Measurements from ENCODE around the gene ANKZF1.
A peak's percentile ranks its signal among the peaks of the same experiment; 100 is the strongest.
"Not testable (repeated sequence)": the region's sequence is repeated elsewhere in the genome, so short reads cannot be mapped to it uniquely, and the experiment has no call there.

Gene ANKZF1, protein sequence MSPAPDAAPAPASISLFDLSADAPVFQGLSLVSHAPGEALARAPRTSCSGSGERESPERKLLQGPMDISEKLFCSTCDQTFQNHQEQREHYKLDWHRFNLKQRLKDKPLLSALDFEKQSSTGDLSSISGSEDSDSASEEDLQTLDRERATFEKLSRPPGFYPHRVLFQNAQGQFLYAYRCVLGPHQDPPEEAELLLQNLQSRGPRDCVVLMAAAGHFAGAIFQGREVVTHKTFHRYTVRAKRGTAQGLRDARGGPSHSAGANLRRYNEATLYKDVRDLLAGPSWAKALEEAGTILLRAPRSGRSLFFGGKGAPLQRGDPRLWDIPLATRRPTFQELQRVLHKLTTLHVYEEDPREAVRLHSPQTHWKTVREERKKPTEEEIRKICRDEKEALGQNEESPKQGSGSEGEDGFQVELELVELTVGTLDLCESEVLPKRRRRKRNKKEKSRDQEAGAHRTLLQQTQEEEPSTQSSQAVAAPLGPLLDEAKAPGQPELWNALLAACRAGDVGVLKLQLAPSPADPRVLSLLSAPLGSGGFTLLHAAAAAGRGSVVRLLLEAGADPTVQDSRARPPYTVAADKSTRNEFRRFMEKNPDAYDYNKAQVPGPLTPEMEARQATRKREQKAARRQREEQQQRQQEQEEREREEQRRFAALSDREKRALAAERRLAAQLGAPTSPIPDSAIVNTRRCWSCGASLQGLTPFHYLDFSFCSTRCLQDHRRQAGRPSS

GRCh38 chr2:219229305-219230058 lies at the start of gene ANKZF1, which contains the start of gene ATG9A:
TSS of gene ANKZF1 (plus strand) at chr2:219229806. CDS start at chr2:219230258, 452 bp downstream.
TSS of gene ATG9A (minus strand) at chr2:219229636. CDS start at chr2:219228024, 1,612 bp downstream.
- peak; percentile 96 to 98 for DNase-seq (ENCODE audit: low read depth in 1 of 2, low spot score in 1 of 2)
- no peak for TF ChIP-seq JUND (IDR thresholded peaks at IDR 0.05; ENCODE audit: low read depth)
- in situ Hi-C loops (cut with HindIII; ENCODE audit: low pct_unique_long_range_greater_than_20kb, low sequenced_read_pairs): no loop called here

GRCh38 chr2:219180961-219181360 lies 48.6 kb upstream of the ANKZF1 start:
- in situ Hi-C loops (cut with HindIII; ENCODE audit: low pct_unique_long_range_greater_than_20kb, low sequenced_read_pairs): no loop called here
- no peak for TF ChIP-seq JUND (IDR thresholded peaks at IDR 0.05; ENCODE audit: low read depth)

DNA sequence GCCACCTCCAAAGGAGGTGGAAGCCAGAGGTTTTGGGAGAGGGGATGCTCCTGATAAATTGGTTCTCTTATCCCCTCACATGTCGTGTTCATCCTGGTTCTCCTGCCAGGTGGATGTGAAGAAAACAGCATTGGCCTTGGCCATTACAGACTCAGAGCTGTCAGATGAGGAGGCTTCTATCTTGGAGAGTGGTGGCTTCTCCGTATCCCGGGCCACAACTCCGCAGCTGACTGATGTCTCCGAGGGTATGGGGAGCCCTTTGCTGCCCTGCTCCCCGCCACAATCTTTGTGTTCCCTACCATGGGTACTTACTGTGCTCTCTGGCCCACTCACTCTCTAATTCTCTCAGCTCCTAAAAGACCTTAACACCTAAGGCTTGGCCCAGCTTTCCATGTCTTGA lies 48.1 kb upstream of the ANKZF1 start:
- DNase-seq (ENCODE audit: low read depth in 1 of 2, low spot score in 1 of 2): no peak
- no peak for TF ChIP-seq JUND (IDR thresholded peaks at IDR 0.05; ENCODE audit: low read depth)
- in situ Hi-C loops (cut with HindIII; ENCODE audit: low pct_unique_long_range_greater_than_20kb, low sequenced_read_pairs): no loop called here

More at GRCh38 chr2:219180961-219181360, 48.6 kb upstream of the ANKZF1 start:
- no peak for DNase-seq (ENCODE audit: low read depth in 1 of 2, low spot score in 1 of 2)

DNA sequence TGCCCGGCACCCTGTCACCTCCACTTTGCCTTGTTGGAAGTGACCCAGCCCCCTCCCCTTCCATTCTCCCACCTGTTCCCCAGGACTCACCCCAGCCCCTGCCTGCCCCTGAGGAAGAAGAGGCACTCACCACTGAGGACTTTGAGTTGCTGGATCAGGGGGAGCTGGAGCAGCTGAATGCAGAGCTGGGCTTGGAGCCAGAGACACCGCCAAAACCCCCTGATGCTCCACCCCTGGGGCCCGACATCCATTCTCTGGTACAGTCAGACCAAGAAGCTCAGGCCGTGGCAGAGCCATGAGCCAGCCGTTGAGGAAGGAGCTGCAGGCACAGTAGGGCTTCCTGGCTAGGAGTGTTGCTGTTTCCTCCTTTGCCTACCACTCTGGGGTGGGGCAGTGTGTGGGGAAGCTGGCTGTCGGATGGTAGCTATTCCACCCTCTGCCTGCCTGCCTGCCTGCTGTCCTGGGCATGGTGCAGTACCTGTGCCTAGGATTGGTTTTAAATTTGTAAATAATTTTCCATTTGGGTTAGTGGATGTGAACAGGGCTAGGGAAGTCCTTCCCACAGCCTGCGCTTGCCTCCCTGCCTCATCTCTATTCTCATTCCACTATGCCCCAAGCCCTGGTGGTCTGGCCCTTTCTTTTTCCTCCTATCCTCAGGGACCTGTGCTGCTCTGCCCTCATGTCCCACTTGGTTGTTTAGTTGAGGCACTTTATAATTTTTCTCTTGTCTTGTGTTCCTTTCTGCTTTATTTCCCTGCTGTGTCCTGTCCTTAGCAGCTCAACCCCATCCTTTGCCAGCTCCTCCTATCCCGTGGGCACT lies 47.1 kb upstream of the ANKZF1 start:
- no peak for DNase-seq (ENCODE audit: low read depth in 1 of 2, low spot score in 1 of 2)
- TF ChIP-seq JUND (IDR thresholded peaks at IDR 0.05; ENCODE audit: low read depth): no peak

DNA sequence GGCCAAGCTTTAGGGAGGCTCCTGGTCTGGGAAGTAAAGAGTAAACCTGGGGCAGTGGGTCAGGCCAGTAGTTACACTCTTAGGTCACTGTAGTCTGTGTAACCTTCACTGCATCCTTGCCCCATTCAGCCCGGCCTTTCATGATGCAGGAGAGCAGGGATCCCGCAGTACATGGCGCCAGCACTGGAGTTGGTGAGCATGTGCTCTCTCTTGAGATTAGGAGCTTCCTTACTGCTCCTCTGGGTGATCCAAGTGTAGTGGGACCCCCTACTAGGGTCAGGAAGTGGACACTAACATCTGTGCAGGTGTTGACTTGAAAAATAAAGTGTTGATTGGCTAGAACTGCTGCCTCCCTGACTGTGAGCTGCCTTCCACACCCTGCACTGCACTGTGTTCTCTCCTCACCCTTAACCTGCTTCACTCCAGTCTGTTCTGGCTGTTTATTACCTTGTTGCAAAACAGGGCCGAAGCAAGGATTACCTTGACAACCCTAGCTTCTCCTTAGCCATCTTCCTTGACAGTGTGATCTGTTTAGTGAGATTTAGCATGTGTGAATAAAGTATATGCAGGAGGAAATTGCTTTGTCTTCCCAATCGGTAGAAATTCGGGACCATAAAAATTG lies 46.3 kb upstream of the ANKZF1 start:
- no peak for TF ChIP-seq JUND (IDR thresholded peaks at IDR 0.05; ENCODE audit: low read depth)
- DNase-seq (ENCODE audit: low read depth in 1 of 2, low spot score in 1 of 2): no peak
- in situ Hi-C loops (cut with HindIII; ENCODE audit: low pct_unique_long_range_greater_than_20kb, low sequenced_read_pairs): no loop called here

More for the DNA sequence above, 47.1 kb upstream of the ANKZF1 start:
- in situ Hi-C loops (cut with HindIII; ENCODE audit: low pct_unique_long_range_greater_than_20kb, low sequenced_read_pairs): no loop called here

DNA sequence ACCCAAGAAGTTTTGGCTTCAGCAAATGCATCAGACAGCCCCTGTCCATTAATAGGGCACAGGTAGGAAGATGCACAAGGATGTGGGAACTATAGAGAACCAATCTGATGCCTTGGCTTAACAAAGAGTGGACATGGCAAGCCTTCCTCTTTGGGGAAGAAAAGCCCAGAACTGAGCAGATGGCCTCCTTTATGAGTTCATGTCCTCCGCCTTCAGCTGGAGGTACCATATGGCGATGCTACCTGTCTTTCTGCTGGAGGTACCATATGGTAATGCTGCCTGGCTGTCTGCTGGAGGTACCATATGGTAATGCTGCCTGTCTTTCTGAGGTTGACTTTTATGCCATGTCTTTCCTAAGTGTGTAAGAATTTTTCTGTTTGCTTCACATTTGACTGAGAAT lies 45.5 kb upstream of the ANKZF1 start:
- in situ Hi-C loops (cut with HindIII; ENCODE audit: low pct_unique_long_range_greater_than_20kb, low sequenced_read_pairs): no loop called here
- no peak for DNase-seq (ENCODE audit: low read depth in 1 of 2, low spot score in 1 of 2)
- no peak for TF ChIP-seq JUND (IDR thresholded peaks at IDR 0.05; ENCODE audit: low read depth)

DNA sequence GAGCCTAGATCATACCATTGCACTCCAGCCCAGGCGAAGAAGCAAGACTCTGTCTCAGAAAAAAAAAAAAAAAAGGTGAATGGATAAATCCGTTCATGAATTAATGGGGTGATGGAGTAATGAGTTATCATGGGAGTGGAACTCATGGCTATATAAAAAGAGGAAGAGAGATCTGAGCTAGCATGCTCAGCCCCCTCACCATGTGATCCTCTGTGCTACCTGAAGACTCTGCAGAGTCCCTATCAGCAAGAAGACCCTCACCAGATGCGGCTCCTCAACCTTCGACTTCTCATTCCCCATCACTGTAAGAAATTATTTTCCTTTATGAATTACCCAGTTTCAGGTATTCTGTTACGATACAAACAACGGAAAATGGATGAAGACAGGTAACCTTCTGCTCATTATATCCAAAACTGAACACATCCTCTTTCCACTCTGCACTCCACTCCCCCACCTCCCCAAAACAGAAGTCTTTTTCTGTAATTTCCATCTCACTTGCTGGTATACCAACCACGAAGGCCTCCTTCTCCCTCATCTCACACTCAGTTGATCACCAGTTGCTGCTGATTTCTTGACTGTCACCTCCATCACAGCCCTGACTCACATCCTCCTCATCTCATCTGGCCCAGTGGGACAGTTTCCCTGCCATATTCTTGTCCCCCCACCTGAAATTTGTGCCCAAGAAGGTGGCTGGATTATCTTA lies 42.7 kb upstream of the ANKZF1 start:
- in situ Hi-C loops (cut with HindIII; ENCODE audit: low pct_unique_long_range_greater_than_20kb, low sequenced_read_pairs): no loop called here
- no peak for TF ChIP-seq JUND (IDR thresholded peaks at IDR 0.05; ENCODE audit: low read depth)

DNA sequence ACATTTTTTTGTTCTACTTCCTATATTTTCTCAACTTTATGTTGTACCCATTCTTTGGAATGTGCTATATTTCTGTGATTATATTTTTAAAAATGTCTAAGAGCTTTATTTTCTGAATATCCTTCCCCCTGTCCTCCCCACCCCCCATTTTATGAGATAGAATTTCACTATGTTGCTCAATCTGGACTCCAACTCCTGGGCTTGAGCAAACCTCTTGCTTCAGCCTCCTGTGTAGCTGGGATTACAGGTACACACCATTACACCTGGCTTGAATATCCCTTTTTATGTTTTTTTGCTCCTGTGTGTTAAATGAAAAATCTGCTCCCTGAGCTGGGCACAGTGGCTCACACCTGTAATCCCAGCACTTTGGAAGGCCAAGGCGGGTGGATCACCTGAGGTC lies 32.2 kb upstream of the ANKZF1 start:
- in situ Hi-C loops (cut with HindIII; ENCODE audit: low pct_unique_long_range_greater_than_20kb, low sequenced_read_pairs): no loop called here
- no peak for DNase-seq (ENCODE audit: low read depth in 1 of 2, low spot score in 1 of 2)
- no peak for TF ChIP-seq JUND (IDR thresholded peaks at IDR 0.05; ENCODE audit: low read depth)

More for the DNA sequence above, 42.7 kb upstream of the ANKZF1 start:
- no peak for DNase-seq (ENCODE audit: low read depth in 1 of 2, low spot score in 1 of 2)

DNA sequence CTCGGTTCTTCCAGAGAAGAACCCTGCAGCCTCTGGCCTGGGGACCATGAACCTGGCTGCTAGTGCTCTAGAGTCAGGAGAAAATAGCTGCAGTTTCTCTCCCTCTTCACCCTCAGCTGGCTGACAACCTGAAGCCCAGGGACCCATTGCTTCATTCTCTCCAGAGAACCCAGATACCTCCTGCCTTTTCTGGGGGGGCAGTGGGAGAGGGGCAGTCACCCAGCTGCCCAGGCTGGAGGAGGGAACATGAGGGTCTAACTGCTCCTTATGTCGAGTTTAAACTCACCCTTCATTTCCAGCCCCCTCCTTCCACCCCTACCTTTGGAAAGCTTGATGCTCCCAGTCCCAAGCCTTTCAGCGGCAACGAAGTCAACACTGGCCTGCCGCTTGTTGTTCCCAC lies 30.6 kb upstream of the ANKZF1 start:
- in situ Hi-C loops (cut with HindIII; ENCODE audit: low pct_unique_long_range_greater_than_20kb, low sequenced_read_pairs): no loop called here
- no peak for DNase-seq (ENCODE audit: low read depth in 1 of 2, low spot score in 1 of 2)
- TF ChIP-seq JUND (IDR thresholded peaks at IDR 0.05; ENCODE audit: low read depth): no peak

DNA sequence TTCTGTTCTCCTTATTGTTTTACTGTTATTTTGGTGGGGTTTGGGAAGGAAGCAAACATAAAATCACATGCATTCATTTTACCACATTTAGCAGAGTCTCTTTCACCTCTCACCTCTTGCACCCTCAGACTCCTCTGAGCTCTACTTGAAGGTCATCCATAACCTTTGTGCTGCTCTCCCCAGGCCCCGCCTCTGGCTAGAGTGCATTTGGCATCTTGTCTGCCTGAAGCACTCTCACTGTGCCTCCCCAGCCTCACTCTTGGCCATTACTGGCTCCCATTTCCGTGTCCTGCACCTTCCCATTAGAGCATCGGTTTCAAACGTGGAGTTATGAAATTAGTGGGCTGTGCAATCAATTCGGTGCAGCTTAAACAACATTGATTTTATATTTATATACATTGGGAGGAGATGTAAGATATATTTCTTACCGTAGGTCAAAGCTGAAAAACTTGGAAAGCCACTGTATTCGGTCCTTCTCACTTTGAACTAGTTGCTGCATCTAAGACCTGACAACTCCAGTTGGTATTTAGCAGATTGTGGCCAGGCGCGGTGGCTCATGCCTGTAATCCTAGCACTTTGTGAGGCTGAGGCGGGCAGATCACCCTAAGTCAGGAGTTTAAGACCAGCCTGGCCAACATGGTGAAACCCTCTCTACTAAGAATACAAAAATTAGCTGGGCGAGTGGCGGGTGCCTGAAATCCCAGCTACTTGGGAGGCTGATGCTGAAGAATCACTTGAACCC lies 30.0 kb upstream of the ANKZF1 start:
- no peak for DNase-seq (ENCODE audit: low read depth in 1 of 2, low spot score in 1 of 2)
- in situ Hi-C loops (cut with HindIII; ENCODE audit: low pct_unique_long_range_greater_than_20kb, low sequenced_read_pairs): no loop called here
- no peak for TF ChIP-seq JUND (IDR thresholded peaks at IDR 0.05; ENCODE audit: low read depth)

GRCh38 chr2:219200502-219201326 lies 28.9 kb upstream of the ANKZF1 start:
- in situ Hi-C loops (cut with HindIII; ENCODE audit: low pct_unique_long_range_greater_than_20kb, low sequenced_read_pairs); DNase-seq (ENCODE audit: low read depth in 1 of 2, low spot score in 1 of 2): not testable (repeated sequence)

DNA sequence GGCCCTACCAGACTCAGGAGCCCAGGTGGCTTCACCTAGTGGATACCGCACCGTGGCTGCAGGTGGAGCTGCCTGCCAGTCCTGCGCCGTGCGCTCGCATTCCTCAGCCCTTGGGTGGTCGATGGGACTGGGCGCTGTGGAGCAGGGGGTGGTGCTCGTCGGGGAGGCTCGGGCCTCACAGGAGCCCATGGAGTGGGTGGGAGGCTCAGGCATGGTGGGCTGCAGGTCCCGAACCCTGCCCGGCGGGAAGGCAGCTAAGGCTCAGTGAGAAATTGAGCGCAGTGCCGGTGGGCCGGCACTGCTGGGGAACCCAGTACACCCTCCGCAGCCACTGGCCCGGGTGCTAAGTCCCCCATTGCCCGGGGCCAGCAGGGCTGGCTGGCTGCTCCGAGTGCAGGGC lies 28.3 kb upstream of the ANKZF1 start:
- DNase-seq (ENCODE audit: low read depth in 1 of 2, low spot score in 1 of 2); in situ Hi-C loops (cut with HindIII; ENCODE audit: low pct_unique_long_range_greater_than_20kb, low sequenced_read_pairs): not testable (repeated sequence)

Measured in T47D (cell line).